GM23338 (cell line): ENCODE measurements around the gene GPRC5B.

Source experiments
- CREB1 ChIP-seq: fragments of 250-450 bp; sonication (Bioruptor Pico); IDR thresholded peaks from 2 replicates; pipeline ENCODE4 v1.5.0; 2020; ENCODE audit warnings: low read depth, mild to moderate bottlenecking, moderate library complexity
- CTCF ChIP-seq, 2 experiments: fragments of 200-600 bp in 1 of 2; sonication (generic) in 1 of 2; conservative IDR thresholded peaks; 2 replicates each; pipeline versions ENCODE4 v1.5.1 to v1.6.1; 2016 to 2017; ENCODE audit warnings: antibody characterized with exemption in 2 of 2, low read depth in 2 of 2, mild to moderate bottlenecking in 2 of 2, moderate library complexity in 1 of 2
- EZH2 ChIP-seq: fragments of 200-600 bp; sonication (generic); IDR thresholded peaks from one replicate; pipeline ENCODE4 v1.8.0; 2017; ENCODE audit warnings: antibody characterized with exemption, mild to moderate bottlenecking, low read depth; ENCODE audit not compliant: unreplicated experiment
- EZH2phosphoT487 ChIP-seq: fragments of 200-600 bp; sonication (generic); IDR thresholded peaks from one replicate; pipeline ENCODE4 v1.8.1; 2018; ENCODE audit warnings: antibody characterized with exemption; ENCODE audit not compliant: unreplicated experiment
- POLR2AphosphoS5 ChIP-seq: IDR thresholded peaks from 2 replicates; pipeline ENCODE4 v1.6.1; 2016; ENCODE audit warnings: antibody characterized with exemption, low read depth
- STAT1 ChIP-seq: IDR thresholded peaks from one replicate; pipeline ENCODE4 v1.6.1; 2016; ENCODE audit warnings: antibody characterized with exemption; ENCODE audit not compliant: unreplicated experiment
- ZNF462 ChIP-seq: fragments of 250-450 bp; sonication (Bioruptor Pico); IDR thresholded peaks from 2 replicates; pipeline ENCODE4 v1.5.0; 2020; ENCODE audit warnings: mild to moderate bottlenecking, moderate library complexity

GRCh38 chr16:19861133-19861532, 23.5 kb downstream of the GPRC5B start:
- no peak for TF ChIP-seq CTCF (conservative IDR thresholded peaks at IDR 0.05; ENCODE audit: low read depth in 2 of 2)
- TF ChIP-seq EZH2, result no peak
- no peak for TF ChIP-seq POLR2AphosphoS5
- TF ChIP-seq EZH2phosphoT487, result no peak
- TF ChIP-seq STAT1, result no peak
- 0 out of 2 replicates have a peak, but pooled peaks have one; percentile 2 for TF ChIP-seq CREB1 (CRISPR knock-in tag)
- TF ChIP-seq ZNF462 (CRISPR knock-in tag), result no peak
